Hepatocyte (in vitro differentiated cells): ENCODE results near the gene PLA2G4C. TPM values are rescaled to one million over a fixed set of nuclear protein-coding genes. Genes with fewer than 3 reads are reported as not detected.

ENCODE experiments used
- DNase-seq: peaks from one replicate; pipeline ENCODE4 v3.0.0-alpha.2; 2016; ENCODE audit warnings: low spot score
- H2AFZ ChIP-seq: fragments of 200-600 bp; sonication (generic); 2 replicates; pipeline ENCODE4 v1.6.0; 2016; ENCODE audit warnings: antibody characterized with exemption, mild to moderate bottlenecking
- H3K27ac ChIP-seq: fragments of 200-600 bp; sonication (generic); 2 replicates; pipeline ENCODE4 v1.5.1; 2016; ENCODE audit warnings: mild to moderate bottlenecking
- H3K27me3 ChIP-seq: fragments of 200-600 bp; sonication (generic); 2 replicates; pipeline ENCODE4 v1.6.1; 2016
- H3K36me3 ChIP-seq: fragments of 200-600 bp; sonication (generic); replicated peaks from 2 replicates; pipeline ENCODE4 v1.5.1; 2016; ENCODE audit warnings: low read depth; ENCODE audit not compliant: insufficient read depth
- H3K4me1 ChIP-seq: fragments of 200-600 bp; sonication (generic); 2 replicates; pipeline ENCODE4 v1.5.1; 2016; ENCODE audit warnings: mild to moderate bottlenecking, moderate library complexity; ENCODE audit not compliant: insufficient read depth
- H3K4me2 ChIP-seq: fragments of 200-600 bp; sonication (generic); 2 replicates; pipeline ENCODE4 v1.6.0; 2016
- H3K4me3 ChIP-seq: fragments of 200-600 bp; sonication (generic); 2 replicates; pipeline ENCODE4 v1.5.1; 2016; ENCODE audit warnings: mild to moderate bottlenecking
- H3K79me2 ChIP-seq: fragments of 200-600 bp; sonication (generic); 2 replicates; pipeline ENCODE4 v1.6.0; 2017; ENCODE audit warnings: mild to moderate bottlenecking
- H3K9me2 ChIP-seq: fragments of 200-600 bp; sonication (generic); replicated peaks from 2 replicates; pipeline ENCODE4 v1.6.0; 2017; ENCODE audit warnings: mild to moderate bottlenecking; ENCODE audit not compliant: insufficient read depth
- H3K9me3 ChIP-seq: fragments of 200-600 bp; sonication (generic); 2 replicates; pipeline ENCODE4 v1.5.1; 2016; ENCODE audit warnings: low read depth, mild to moderate bottlenecking
- H4K20me1 ChIP-seq: fragments of 200-600 bp; sonication (generic); 2 replicates; pipeline ENCODE4 v1.6.0; 2016; ENCODE audit warnings: mild to moderate bottlenecking; ENCODE audit not compliant: insufficient read depth, poor library complexity, severe bottlenecking
- EZH2 ChIP-seq: fragments of 200-600 bp; sonication (generic); IDR thresholded peaks from 2 replicates; pipeline ENCODE4 v1.6.1; 2016; ENCODE audit warnings: antibody characterized with exemption, mild to moderate bottlenecking, borderline replicate concordance
- EZH2phosphoT487 ChIP-seq: fragments of 200-600 bp; sonication (generic); IDR thresholded peaks from one replicate; pipeline ENCODE4 v1.6.1; 2018; ENCODE audit warnings: antibody characterized with exemption, mild to moderate bottlenecking, low read depth, moderate library complexity; ENCODE audit not compliant: unreplicated experiment, severe bottlenecking
- WGBS: methylation state at CpG from one replicate; pipeline ENCODE4 v1.1.6; 2016; ENCODE audit warnings: low lambda C conversion rate; ENCODE audit errors: missing lambda C conversion rate; 5-methylcytosine and 5-hydroxymethylcytosine counted together
- polyA plus RNA-seq: library from polyadenylated mRNA; unstranded; fragments of >200 nt; fragmentation: Nextera tagmentation; extraction: Ambion mirVana; gene quantifications from 2 replicates; pipeline ENCODE4 v1.2.1, GENCODE V29; 2016
- total RNA-seq: library from RNA; depleted of rRNA; stranded (reverse); fragments of >200 nt; gene quantifications from 2 replicates; pipeline ENCODE4 v1.2.3, GENCODE V29; 2014
- TF ChIP-seq, protein P1 (sequence below): fragments of 200-600 bp; sonication (generic); IDR thresholded peaks from 2 replicates; pipeline ENCODE4 v1.5.1; 2016; ENCODE audit warnings: antibody characterized with exemption, mild to moderate bottlenecking; ENCODE audit not compliant: poor library complexity

Gene PLA2G4C
- total and polyA plus RNA-seq, 2 experiments from 2014 or later, result 2.0 to 5.4 TPM

DNA sequence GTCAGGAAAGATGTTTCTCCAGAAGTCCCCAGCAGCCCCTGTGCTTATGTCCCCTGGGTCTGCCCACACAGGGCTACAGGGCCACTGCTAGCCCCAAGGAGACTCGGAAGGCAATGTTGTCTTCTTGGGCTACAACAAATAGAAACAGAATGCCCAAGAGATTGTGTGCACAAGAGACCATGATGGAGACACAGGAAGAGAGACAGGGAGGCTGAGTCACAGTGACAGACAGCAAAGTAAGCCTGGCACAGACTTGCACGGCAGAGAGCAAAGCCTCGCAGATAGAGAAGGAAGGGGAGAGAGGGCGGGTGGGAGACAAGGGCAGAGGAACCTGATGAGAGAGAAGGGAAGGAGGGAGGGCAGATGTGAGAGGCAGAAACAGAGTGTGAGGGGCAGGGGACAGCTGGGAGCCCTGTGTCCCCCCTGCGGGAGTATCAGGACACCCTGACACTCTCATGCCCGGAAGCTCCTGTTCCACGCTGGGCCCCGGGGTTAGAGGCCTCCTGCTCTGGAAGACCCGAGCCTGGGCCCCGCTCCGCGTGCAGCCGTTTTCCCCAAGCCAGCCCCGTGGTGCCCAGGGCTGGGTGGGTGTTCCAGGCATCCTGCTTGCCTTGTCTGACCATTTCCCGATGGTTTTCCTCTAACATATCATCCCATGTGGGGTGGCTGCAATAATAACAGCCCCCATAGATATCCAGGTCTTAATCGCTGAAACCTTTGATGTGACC lies 2.7 kb upstream of the PLA2G4C start:
- no peak for DNase-seq
- Histone ChIP-seq H3K4me2 (no peak overlapping the region), H3K27me3 (no peaks in the 10 kb centered on the region), H2AFZ (no peak overlapping the region), H3K27ac (no peak overlapping the region), H3K9me3 (no peaks in the 10 kb centered on the region), H3K4me1 (no peaks in the 10 kb centered on the region), H3K9me2 (no peaks in the 10 kb centered on the region), H4K20me1 (no peaks in the 10 kb centered on the region), H3K4me3 (no peak overlapping the region), H3K79me2 (no peaks in the 10 kb centered on the region), H3K36me3 (no peaks in the 10 kb centered on the region)
- 89% methylated on average over 9 of the region's 16 CpGs for WGBS
- TF ChIP-seq, protein P1, sequence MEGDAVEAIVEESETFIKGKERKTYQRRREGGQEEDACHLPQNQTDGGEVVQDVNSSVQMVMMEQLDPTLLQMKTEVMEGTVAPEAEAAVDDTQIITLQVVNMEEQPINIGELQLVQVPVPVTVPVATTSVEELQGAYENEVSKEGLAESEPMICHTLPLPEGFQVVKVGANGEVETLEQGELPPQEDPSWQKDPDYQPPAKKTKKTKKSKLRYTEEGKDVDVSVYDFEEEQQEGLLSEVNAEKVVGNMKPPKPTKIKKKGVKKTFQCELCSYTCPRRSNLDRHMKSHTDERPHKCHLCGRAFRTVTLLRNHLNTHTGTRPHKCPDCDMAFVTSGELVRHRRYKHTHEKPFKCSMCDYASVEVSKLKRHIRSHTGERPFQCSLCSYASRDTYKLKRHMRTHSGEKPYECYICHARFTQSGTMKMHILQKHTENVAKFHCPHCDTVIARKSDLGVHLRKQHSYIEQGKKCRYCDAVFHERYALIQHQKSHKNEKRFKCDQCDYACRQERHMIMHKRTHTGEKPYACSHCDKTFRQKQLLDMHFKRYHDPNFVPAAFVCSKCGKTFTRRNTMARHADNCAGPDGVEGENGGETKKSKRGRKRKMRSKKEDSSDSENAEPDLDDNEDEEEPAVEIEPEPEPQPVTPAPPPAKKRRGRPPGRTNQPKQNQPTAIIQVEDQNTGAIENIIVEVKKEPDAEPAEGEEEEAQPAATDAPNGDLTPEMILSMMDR, result no peak
- TF ChIP-seq EZH2phosphoT487 (no peak), EZH2 (no peak)

DNA sequence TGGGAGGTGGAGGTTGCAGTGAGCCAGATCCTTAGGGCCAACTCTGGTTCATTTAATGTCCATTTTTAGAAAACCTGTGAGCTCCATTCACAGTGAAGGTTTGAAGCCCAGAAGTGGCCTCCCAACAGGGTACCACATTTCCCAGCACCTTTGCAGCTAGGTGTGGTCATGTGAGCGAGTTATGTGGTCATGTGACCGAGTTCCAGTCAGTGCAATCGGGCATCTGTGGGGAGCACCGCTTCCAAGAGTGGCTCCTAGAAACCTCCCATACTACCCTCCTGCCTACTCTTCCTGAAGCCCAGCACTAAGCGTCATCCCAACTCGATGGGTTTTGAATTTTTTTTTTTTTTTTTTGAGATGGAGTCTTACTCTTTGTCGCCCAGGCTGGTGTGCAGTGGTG lies 663 bp upstream of the PLA2G4C start:
- Histone ChIP-seq H3K4me1 (no peaks in the 10 kb centered on the region), H4K20me1 (no peaks in the 10 kb centered on the region), H3K27me3 (no peaks in the 10 kb centered on the region), H2AFZ (no peak overlapping the region), H3K27ac (peak overlapping the region; percentile 89), H3K36me3 (no peaks in the 10 kb centered on the region), H3K4me3 (no peak overlapping the region), H3K9me2 (no peaks in the 10 kb centered on the region), H3K79me2 (no peaks in the 10 kb centered on the region), H3K9me3 (no peaks in the 10 kb centered on the region), H3K4me2 (peak overlapping the region; percentile 81)
- no peak for DNase-seq
- TF ChIP-seq EZH2phosphoT487 (no peak), EZH2 (no peak)
- TF ChIP-seq, protein P1, result no peak
- 85% methylated on average over 7 of the region's 7 CpGs for WGBS

GRCh38 chr19:48108997-48109782 lies 1.4 kb downstream of the PLA2G4C start:
- Histone ChIP-seq H3K4me3 (no peak overlapping the region), H3K27me3 (no peaks in the 10 kb centered on the region), H3K36me3 (no peaks in the 10 kb centered on the region), H3K4me1 (no peaks in the 10 kb centered on the region), H3K4me2 (no peak overlapping the region), H3K9me2 (no peaks in the 10 kb centered on the region), H3K9me3 (no peaks in the 10 kb centered on the region), H3K79me2 (no peaks in the 10 kb centered on the region), H2AFZ (no peak overlapping the region), H4K20me1 (no peaks in the 10 kb centered on the region), H3K27ac (no peak overlapping the region)
- no peak for DNase-seq
- WGBS, result 88% methylated on average over 15 of the region's 15 CpGs
- TF ChIP-seq EZH2, result no peak
- TF ChIP-seq EZH2phosphoT487, result no peak
- TF ChIP-seq, protein P1, result no peak
